GM20431 (cell line): ENCODE measurements around the gene PGS1.

Experiments used
- in situ Hi-C: fragments of 300-500 bp; cut with MseI, MboI; formaldehyde crosslinking; loops from one replicate; pipeline ENCODE4 v1.15.0; 2020; ENCODE audit warnings: low sequenced_read_pairs; ENCODE audit not compliant: unreplicated experiment

The PGS1 gene

DNA sequence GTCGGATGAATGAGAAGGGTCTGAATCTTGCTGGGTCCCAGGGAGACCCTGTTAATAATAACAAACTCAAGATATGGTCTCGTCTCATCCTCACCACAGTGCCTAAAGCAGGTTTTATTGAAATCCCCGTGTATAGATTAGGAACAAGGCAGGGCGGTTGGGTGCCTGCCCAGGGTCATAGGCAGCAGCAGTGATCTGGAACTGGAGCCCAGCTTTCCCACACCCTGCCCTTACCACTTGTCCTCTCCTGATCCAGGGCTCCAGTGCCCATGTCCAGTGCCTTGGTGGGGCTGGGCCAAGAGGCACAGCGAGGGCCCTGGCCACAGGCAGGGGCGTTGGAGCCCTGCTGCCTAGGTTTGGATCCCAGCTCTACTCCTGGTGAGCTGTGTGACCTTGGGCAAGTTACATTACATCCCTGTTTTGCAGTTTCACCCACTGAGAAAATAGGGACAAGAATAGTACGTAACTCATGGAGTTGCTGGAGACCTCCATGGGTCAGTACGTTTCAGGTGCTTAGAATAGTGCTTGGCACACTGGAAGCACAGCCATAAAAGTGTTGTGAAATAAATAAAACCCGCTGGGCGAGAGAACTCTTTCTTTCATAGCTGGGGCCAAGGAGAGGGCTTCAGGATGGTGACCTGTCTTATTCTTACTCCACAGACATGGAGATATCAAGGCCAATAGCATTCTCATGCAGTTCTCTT lies 32.5 kb upstream of the PGS1 start:
- in situ Hi-C loops = no loop called here

DNA sequence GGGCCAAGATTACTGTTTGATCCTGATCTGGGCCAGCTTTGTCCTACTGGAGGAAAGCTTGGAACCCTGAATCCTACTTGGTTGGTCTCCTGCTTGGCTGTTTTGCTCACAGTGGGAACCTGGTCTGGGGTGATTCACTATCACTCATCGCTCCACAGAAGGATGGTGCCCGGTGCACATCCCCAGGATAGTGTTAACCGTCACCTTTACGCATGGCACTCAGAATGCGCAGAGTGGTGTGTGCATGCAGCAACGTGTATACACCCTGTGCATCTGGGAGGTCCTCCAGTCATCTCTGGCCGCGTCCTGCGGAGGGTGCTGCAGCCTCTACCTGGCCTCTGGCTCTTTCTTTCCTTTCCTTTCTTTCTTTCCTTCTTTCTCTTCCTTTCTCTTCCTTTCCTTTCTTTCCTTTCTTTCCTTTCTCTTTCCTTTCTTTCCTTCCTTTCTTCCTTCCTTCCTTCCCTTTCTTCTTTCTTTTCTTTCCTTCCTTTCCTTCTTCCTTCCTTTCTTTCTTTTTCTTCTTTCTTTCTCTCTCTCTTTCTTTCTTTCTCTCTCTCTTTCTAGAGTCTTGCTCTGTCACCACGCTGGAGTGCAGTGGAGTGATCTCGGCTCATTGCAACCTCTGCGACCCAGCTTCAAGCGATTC lies 31.7 kb upstream of the PGS1 start:
- in situ Hi-C loops = no loop called here

DNA sequence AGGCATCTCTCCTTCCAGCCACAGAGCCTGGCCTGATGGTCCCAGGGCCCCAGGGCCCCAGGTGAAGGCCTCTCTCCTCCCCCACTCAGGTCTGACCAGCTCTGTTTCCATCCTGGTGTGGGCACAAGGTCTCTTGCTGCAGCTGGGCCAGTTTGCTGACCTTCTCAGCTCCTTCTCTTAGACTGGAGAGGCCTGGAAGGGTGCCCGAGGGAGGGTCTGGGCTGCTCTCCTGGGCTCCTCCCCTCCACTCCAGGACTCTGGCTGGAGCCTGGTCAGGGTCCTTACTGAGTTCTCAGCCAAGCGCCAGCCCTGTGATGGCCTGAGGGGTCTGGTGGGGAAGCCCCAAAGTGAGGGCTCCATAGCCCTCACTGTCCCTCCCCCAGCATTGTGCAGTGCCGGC lies 31.0 kb upstream of the PGS1 start:
- in situ Hi-C loops = no loop called here

DNA sequence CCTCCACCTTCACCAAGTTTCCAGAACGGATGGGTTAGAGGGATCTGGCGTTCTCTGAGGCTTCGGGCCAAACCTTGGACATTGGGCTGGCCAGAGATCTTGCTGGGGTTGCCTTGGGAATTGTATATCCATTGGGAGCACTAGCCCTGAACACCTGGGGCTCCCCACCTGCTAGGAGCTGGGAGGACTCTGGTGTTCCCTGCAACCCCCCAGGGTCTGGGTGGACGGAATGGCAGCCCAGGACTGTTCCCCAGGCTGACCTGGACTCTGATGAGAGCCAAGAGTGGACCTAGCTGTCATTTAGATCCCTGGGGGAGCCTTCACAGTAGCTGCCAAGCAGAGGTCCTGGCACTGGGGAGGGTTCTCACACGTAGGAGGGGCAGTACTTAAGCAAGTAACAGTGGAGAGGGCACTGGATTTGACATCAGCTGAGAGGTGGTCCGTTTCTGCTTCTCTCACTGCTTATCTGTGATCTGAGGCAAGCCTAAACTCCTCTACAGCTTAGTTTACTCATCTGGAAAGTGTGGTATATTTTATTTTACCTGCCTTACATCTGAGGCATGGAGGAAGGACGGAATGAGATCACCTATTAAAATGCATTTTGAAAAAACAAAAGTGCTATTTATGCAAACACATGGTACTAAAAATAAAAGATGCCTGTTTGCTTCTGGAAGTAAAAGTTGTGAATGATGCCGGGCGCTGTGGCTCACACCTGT lies 30.2 kb upstream of the PGS1 start:
- in situ Hi-C loops = no loop called here

DNA sequence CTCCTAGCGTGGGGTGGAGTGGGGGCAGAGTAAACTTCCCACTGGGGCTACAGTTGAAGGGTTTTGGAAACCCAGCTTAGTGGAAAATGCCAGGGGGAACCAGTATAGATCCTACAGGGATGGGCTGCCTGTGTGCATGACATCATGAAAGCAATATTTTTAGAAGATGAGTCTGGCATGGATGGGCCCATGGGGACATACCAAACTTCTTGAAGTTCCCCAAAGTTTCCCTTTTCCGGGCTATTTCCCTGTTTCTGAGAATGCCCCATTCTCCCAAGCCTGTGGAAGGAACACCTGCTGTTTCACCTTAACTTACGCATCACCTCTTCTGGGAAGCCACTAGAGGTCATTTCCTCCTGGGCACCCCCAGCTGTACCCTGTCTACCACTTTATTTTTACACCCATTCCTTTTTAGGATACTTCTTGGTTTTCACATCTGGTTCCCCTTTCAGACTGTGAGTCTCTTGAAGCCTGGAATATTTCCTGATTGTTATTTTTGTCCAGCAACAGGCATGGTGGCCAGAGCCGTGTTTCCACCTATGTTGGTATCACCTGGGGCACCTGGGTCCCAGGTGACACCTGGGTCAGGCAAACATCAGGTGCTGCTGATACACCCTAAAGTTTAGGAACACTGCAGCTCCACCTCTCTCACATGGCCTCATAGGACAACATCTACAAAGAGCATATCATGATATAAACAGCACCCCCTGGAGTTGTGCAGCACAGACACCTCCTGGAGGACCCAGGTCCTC lies 28.4 kb upstream of the PGS1 start:
- in situ Hi-C loops = no loop called here

DNA sequence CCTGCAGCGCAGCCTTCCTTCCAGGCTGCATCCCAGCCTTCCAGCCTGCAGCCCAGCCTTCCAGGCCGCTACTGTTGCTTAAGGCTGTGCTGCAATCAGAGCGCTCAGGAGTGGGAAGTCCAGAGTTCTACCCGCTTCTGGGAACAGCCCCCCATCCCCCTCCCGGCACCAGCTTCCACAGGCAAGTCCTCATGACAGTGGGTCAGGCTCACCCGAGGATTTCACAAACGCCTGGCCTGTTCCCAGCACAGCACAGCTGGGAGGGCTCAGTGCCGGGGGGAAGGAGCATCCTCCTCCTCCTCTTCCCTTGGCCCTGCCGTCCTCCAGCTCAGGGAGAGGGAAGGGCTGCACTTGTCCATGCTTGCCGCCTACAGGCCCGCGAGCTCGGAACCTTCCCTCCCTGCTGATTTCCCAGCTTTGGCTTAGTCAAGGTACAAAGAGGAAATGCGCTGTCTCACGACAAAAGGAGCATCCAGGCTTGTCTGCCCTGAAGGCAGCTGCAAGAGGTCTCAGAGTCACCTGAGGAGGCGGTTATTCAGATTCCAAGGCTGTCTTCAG lies 26.9 kb upstream of the PGS1 start:
- in situ Hi-C loops = no loop called here

DNA sequence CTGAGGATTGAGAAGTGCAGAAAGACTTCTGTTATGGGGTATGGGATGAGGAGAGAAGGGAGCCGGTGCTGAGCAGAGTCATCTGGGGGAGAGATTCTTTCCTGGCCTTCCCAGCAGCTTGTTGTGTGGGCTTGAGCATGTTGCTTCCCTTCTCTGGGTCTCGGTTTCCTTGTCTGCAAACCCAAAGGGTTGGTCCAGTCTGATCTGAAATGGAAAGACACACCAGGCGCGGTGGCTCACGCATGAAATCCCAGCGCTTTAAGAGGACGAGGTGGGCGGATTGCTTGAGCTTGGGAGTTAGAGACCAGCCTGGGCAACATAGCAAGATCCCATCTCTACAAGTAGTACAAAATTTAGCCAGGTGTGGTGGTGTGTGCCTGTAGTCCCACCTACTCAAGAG lies 24.6 kb upstream of the PGS1 start:
- in situ Hi-C loops = no loop called here

DNA sequence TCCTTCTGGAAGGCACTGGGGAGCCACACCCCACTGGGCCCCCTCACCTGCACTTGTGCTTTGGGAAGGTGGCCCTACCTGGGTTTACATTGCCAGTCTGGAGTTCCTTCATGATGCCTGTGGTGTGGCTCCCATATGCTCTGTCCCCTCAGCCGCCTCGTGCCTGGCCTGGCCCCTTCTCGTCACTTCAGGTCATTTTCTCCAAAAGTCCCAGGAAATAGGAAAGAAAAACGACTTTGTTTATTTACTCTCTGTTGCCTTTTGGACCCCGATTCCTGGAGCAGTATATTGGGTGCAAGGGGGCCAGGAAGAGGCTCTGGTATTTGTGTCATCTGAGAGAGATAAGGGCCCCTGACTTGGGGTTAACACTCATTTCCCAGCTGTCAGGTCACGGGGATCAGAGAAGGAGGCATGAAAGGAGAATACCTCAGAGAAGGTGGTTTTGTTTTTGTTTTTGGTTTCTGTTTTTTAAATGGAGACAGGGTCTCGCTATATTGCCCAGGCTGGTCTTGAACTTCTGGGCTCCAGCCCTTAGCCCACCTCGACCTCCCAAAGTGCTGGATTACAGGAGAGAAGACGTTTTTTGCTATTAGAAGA lies 23.3 kb upstream of the PGS1 start:
- in situ Hi-C loops = no loop called here

DNA sequence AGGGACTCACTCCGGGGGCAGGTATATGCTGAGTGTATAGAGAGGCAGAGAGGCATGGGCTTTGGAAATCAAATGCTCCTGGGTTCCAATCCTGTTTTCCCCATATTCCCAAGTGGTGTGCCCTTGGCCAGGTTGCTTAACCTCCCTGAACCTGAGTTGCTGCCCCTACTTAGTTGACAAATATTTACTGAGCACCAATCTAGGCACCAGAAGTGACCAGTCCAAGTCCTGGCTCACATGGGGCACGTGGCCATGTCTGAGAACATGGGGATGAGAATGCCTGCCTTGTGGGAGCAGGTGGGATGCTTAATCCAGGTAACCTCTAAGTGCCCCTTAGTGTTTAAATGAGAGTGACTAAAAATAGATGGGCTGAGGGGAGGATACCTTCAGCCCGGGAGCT lies 22.7 kb upstream of the PGS1 start:
- in situ Hi-C loops = no loop called here

DNA sequence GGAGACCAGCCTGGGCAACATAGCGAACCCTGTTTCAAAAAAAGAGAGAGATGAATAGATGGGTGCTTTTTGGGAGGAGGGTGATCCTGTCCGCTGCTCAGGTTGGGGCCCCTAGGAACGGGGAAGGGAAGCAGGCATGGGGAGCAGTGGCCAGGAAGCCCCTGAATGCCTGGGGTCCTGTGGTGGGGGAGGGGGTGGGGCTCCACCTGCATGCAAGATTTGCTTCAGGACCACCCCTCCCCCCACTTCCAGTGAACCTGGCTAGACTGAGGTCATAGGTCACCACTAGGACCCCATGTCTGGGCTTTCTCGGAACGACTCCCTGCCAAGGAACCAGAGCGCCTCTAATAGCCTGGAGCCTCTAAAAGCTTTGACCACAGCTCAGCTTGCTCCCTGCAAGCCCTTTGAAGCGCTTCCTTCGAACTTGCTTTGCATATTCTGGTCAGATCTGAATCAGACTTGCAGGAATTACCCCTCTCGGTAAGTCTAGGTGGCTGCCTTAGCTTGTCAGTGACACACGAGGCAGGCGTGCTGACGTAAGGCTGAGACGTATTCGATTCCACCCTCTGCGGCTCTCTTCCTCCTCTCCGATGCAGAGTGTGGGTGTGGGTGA lies 22.2 kb upstream of the PGS1 start:
- in situ Hi-C loops = no loop called here

DNA sequence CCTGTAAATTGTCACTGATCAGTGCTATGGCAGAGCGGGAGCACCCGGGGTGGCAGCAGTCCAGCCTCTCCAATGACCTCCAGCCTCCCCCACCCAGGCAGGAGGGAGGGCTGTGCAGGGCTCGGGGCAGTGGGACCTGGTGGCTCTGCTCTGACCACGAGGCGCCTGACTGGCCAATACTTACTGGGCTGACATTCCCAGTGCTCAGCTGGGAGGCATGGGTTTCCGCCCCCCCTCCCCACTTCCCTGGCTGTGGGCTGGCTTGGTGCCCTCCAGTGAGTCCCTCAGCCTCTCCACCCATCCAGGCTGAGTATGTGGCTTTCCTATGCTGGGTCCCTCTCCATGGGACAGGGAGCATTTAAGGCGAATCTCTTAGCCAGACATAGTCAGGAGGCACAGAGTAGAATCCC lies 21.3 kb upstream of the PGS1 start:
- in situ Hi-C loops = no loop called here

DNA sequence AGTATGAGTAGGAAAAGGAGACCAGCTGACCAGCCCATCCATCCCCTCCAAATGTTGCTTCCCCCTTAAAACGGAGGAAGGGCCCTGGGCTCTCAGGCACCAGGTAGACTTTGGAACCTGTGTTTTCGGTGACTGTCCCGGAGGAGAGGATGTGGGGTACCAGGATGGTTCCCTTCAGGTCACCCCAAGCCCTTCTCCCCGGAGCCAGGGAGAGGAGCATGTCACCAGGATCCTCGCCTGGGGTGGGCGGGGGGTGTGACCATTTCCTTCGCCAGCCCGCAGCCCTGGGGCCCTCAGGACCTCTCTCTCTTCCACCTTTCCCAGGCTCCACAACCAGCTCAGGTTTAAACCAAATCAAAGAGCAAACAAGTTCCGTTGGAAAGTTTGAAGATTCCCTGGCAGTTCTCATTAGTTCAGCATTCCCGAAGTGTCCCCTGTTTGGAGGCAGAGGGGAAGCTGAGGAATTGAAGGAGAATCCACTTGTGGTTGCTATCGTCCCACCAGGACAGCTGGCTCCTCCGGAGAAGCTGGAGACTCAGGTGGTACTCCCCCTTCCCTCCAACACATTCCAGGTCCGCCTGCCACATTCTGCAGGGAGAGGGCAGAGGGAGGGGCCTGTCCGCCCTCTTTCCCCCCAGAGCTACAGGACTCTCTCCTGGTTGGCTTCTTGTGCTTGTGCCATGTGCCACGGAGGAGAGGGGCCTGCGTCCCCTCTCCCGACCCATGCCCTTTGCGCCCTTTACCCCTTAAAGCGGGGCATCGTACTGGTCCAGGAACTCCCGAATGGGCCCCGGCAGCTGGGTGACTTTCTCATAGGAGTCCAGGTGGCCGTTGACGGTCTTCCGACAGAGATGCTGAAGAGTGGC lies 20.5 kb upstream of the PGS1 start:
- in situ Hi-C loops = no loop called here

DNA sequence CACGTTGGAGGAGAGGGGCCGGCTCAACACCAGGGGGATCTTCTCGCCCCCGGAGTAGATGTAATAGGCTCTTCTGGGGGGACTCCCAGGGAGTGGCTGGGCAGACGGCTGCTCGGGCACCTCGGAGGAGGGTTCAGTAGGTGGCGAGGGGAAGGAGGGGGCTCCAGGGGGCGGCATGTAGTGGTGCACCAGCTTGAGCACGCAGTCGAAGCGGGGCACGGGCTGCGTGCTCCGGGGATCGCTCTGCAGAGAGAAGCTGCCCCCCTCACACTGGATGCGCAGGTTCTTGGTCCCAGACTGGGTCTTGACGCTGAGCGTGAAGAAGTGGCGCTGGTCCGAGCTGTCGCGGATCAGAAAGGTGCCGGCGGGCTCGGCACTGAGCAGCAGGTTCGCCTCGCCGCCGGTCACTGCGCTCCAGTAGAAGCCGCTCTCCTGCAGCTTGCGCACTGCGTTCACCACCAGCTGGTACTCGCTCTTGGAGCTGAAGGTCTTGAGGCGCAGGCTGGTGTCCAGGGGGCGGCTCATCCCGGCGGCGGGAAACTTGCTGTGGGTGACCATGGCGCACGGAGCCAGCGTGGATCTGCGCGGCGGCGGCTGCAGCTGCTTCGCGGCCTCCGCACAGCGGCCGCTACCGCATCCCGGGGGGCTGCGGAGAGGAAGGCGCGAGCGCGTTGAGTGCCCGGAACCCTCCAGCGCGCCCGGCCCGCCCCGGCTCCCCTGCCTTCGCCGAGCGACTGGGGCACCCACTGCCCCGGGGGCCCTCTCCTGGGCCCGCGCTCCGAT lies 19.7 kb upstream of the PGS1 start:
- in situ Hi-C loops = no loop called here

DNA sequence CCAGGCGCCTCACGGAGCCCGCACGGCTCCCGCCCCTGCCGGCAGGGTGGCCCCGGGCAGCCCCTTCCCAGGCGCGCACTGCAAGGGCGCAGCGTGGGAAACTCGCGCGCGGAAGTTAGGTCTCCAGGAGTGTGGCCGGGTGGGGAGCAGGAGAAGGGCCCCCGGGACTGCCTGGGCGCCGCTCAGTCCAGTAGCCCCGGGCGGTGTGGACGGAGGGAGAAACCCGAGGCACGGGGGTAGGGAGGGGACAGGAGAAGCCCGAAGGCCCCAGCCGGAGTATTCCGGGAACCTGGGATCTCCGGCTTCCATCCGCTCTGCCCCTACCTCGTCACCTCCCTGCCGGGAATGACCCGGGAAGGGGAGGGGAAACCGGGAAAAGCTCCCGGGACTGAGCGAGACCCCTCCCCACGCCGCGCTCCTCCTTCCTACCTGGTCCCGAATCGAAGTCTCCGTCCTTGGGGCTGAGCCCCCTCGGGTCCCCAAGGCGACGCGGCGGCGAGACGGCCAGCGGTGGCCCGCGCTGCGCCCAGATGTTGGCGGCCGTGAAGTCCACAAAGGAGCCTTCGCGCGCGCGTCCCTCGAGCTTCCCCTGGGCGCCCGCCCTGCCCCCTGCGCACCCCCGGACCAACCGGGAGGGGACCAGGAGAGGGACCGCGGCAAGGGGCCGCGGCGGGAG lies 19.0 kb upstream of the PGS1 start:
- in situ Hi-C loops = no loop called here

DNA sequence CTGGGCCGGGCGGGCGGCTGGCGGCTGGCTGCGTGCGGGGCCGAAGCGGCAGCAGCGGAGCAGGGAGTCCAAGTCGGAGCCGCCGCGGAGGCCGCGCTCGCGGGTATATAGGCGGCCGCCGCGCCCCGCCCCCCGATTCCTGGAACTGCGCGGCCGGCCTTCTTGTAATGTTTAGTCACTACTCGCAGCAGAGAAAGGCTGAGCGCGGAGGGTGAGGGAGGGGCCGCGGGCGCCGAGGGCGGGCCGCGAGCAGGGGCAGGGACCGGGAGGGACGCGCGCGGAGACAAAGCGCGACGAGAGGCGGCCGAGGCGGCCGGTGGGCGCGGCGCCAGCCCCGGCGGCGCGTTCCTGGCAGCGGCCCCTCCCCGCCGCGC lies 18.5 kb upstream of the PGS1 start, which contains the start of gene SOCS3:
SOCS3 (minus strand) TSS at position 81 of the 374 bp plus-strand sequence. CDS start 982 bp downstream, outside the sequence.
- in situ Hi-C loops = no loop called here

DNA sequence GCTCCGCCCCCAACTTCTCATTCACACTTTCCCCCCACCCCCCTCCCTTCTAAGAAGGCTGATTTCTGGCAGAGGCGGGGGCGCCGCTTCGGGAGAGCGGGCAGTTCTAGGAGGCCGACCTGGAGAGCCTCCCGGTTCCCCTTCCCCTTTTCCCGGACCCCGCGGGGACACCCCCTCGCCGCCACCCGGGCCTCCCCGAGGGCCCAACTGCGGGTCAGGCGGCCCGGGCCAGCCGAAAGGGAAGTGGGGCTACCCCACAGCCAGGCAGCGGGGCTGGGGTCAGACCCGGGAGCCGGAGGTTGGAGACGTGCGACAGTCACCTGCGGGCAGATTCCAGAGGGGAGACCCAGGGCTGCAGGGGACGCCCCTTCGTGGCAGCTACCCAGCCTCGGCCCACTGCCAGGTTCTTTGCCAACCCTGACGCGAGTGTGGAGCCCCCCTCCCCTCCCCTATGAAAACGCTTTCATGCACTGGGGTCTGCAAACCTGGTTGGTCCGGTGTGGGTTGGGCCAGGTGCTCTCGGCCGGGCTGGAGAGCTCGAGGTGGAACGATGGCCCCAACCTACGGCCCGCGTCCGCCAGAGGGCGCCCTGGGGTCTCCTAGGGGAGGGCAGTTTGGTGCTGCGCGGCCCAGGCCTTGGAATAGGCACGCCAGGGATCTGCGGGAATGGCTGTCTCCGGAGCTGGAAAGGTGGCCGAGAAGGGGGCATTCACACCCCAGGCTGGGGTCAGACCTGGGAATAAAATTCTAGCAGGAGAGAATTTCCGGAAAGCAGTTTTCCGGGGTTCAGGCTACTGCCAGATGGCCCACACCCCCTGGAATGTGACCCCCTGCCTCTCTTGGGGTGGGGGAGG lies 17.9 kb upstream of the PGS1 start:
- in situ Hi-C loops = no loop called here
